ENCODE results near the gene SMCO2. TPM values are rescaled to one million over a fixed set of nuclear protein-coding genes. Genes with fewer than 3 reads are reported as not detected.

The SMCO2 gene
- total RNA-seq, 1 donor from 2014 or later: not detected

DNA sequence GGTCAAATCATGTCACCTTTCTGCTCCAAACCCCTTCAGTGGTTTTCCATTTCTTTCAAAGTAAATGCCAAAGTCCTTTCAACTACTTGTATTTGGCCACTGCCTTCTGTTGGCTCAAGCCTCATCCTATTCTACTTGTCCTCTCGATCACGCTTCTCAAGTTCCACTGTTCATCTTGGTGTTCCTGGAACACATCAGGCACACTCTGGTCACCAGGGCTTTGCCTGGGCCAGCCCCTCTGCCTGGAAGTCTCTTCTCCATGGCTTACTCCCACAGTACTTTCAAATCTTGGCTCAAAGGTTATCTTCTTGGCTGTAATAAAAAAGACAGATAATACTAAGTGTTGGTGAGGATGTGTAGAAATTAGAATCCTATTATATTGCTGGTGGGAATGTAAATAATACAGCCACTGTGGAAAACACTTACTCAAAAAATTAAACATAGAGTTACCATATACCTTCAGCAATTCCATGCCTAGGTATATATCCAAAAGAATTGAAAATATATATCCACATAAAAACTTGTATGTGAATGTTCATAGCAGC, 60.2 kb downstream of the SMCO2 start:
- H3K4me1 Mint-ChIP-seq (ENCODE audit: unreplicated experiment): peaks cover 10% of the 10 kb centered on the region
- no peak overlapping the region for H3K4me3 Mint-ChIP-seq (ENCODE audit: unreplicated experiment)
- H3K27me3 Mint-ChIP-seq (ENCODE audit: unreplicated experiment): no peaks in the 10 kb centered on the region
- H3K36me3 Mint-ChIP-seq (ENCODE audit: unreplicated experiment): no peaks in the 10 kb centered on the region
- TF ChIP-seq CTCF (IDR thresholded peaks at IDR 0.05): no peak
- peaks cover 6% of the 10 kb centered on the region for H3K9me3 Mint-ChIP-seq (ENCODE audit: unreplicated experiment)
- no peak overlapping the region for H3K27ac Mint-ChIP-seq (ENCODE audit: unreplicated experiment)
- DNase-seq (ENCODE audit: extremely low spot score, unreplicated experiment): no peak

DNA sequence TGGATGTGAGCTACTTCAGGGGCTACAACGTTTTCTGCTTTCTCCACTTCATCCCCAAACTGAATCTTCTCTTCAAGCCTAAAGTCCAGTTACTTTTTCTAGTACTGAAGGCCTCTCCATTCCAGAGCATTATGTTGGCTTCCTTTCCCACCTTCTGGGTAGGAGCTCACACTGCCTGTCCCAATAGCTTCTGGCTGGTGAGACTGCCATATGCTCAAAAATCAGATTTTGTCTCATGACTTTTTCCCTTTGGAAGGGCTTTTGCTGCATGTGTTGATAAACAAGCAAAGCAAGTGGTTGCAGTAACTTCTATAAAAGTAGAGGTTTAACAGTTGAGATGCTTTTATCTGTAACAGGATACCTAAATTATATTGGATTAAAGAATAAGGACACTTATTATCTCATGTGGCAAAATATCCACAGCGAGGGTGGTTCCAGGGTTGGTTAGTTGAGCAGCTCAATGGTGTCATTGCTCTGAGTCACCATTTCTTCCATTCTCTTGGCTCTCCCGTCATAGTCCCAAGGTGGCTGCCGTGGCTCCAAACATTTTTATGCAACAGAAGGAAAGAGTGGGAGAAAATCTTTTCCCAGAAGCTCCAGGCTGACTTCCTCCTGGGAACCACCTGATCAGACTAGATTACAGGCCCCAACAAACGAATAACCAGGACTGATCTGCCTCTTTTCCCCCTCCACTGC, 62.3 kb downstream of the SMCO2 start:
- no peak for TF ChIP-seq CTCF (IDR thresholded peaks at IDR 0.05)
- Mint-ChIP-seq H3K36me3 (ENCODE audit: unreplicated experiment) (no peaks in the 10 kb centered on the region), H3K27me3 (ENCODE audit: unreplicated experiment) (no peaks in the 10 kb centered on the region), H3K27ac (ENCODE audit: unreplicated experiment) (no peak overlapping the region), H3K9me3 (ENCODE audit: unreplicated experiment) (peaks cover 6% of the 10 kb centered on the region), H3K4me3 (ENCODE audit: unreplicated experiment) (no peak overlapping the region), H3K4me1 (ENCODE audit: unreplicated experiment) (peaks cover 10% of the 10 kb centered on the region)
- no peak for DNase-seq (ENCODE audit: extremely low spot score, unreplicated experiment)

DNA sequence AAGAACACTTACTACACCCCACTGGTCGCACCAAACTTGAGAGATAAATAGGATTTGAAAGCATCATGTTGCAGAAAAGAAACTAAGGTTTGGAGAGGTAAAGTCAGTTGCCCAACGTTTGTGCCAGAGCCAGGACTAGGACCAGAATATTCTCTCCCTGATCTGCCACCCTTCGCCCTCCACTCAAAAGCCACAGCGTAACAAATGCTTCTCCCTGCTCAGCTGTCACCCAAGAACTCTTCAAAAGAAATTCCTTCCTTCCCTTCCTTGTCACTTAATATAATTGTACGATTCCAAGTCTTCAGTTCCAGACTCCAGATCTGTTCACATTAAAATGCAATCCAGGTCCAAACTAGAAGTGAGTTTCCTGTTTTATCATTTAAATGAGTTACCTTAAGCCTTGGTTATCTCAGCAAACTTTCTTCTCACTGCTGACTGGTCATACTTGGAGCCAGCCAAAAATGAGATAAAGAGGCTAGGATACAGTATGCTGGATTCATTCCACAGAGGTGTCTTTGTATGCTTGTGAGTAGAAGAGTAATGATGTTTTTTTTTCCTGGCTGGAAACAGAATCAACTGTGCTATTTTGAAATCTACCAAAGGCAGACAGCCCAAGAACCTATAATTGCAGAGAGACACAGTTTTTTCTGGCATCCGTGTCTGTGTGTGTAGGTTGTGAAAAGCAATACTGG, 64.6 kb downstream of the SMCO2 start:
- no peak overlapping the region for H3K4me3 Mint-ChIP-seq (ENCODE audit: unreplicated experiment)
- TF ChIP-seq CTCF (IDR thresholded peaks at IDR 0.05): no peak
- no peak for DNase-seq (ENCODE audit: extremely low spot score, unreplicated experiment)

GRCh38 chr12:27511723-27512045, 65.1 kb downstream of the SMCO2 start:
- Mint-ChIP-seq H3K36me3 (ENCODE audit: unreplicated experiment) (no peaks in the 10 kb centered on the region), H3K27me3 (ENCODE audit: unreplicated experiment) (no peaks in the 10 kb centered on the region), H3K4me1 (ENCODE audit: unreplicated experiment) (no peaks in the 10 kb centered on the region), H3K9me3 (ENCODE audit: unreplicated experiment) (peaks cover 2% of the 10 kb centered on the region), H3K27ac (ENCODE audit: unreplicated experiment) (no peak overlapping the region), H3K4me3 (ENCODE audit: unreplicated experiment) (no peak overlapping the region)
- DNase-seq (ENCODE audit: extremely low spot score, unreplicated experiment): no peak
- TF ChIP-seq CTCF (IDR thresholded peaks at IDR 0.05): no peak

More for the DNA sequence above, 64.6 kb downstream of the SMCO2 start:
- peaks cover 6% of the 10 kb centered on the region for H3K9me3 Mint-ChIP-seq (ENCODE audit: unreplicated experiment)
- H3K27me3 Mint-ChIP-seq (ENCODE audit: unreplicated experiment): no peaks in the 10 kb centered on the region
- H3K36me3 Mint-ChIP-seq (ENCODE audit: unreplicated experiment): no peaks in the 10 kb centered on the region
- H3K4me1 Mint-ChIP-seq (ENCODE audit: unreplicated experiment): no peaks in the 10 kb centered on the region
- H3K27ac Mint-ChIP-seq (ENCODE audit: unreplicated experiment): no peak overlapping the region

GRCh38 chr12:27513155-27513824, 66.8 kb downstream of the SMCO2 start:
- no peak for DNase-seq (ENCODE audit: extremely low spot score, unreplicated experiment)
- Mint-ChIP-seq H3K27me3 (ENCODE audit: unreplicated experiment) (no peaks in the 10 kb centered on the region), H3K36me3 (ENCODE audit: unreplicated experiment) (no peaks in the 10 kb centered on the region), H3K27ac (ENCODE audit: unreplicated experiment) (no peak overlapping the region), H3K4me1 (ENCODE audit: unreplicated experiment) (no peaks in the 10 kb centered on the region), H3K4me3 (ENCODE audit: unreplicated experiment) (no peak overlapping the region), H3K9me3 (ENCODE audit: unreplicated experiment) (no peaks in the 10 kb centered on the region)
- no peak for TF ChIP-seq CTCF (IDR thresholded peaks at IDR 0.05)
